ENCODE data around the gene SYCP3.

DNA sequence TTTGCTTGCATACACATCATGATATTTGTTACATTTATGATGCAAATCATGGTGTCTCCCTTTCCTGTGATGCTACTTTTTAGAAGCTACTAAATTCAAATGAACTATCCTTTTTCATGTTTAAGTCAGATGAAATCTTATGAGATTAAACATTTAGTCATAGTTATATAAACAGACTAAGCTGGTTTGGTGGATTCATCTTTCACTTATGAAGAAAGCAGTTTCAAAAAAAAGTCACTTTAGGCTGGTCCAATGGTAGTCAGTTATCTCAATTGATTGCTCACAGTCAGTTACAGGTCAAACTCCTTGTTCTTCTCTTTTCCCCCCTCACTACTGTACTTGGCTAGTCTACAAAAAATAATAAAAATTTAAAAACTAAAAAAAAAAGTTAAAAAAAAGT, 19.7 kb downstream of the SYCP3 start:
- TF ChIP-seq, protein P1, sequence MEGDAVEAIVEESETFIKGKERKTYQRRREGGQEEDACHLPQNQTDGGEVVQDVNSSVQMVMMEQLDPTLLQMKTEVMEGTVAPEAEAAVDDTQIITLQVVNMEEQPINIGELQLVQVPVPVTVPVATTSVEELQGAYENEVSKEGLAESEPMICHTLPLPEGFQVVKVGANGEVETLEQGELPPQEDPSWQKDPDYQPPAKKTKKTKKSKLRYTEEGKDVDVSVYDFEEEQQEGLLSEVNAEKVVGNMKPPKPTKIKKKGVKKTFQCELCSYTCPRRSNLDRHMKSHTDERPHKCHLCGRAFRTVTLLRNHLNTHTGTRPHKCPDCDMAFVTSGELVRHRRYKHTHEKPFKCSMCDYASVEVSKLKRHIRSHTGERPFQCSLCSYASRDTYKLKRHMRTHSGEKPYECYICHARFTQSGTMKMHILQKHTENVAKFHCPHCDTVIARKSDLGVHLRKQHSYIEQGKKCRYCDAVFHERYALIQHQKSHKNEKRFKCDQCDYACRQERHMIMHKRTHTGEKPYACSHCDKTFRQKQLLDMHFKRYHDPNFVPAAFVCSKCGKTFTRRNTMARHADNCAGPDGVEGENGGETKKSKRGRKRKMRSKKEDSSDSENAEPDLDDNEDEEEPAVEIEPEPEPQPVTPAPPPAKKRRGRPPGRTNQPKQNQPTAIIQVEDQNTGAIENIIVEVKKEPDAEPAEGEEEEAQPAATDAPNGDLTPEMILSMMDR (IDR thresholded peaks at IDR 0.05): no peak
- TF ChIP-seq, protein P2, sequence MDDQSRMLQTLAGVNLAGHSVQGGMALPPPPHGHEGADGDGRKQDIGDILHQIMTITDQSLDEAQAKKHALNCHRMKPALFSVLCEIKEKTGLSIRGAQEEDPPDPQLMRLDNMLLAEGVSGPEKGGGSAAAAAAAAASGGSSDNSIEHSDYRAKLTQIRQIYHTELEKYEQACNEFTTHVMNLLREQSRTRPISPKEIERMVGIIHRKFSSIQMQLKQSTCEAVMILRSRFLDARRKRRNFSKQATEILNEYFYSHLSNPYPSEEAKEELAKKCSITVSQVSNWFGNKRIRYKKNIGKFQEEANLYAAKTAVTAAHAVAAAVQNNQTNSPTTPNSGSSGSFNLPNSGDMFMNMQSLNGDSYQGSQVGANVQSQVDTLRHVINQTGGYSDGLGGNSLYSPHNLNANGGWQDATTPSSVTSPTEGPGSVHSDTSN (IDR thresholded peaks at IDR 0.05): no peak
- TF ChIP-seq POLR2AphosphoS5 (IDR thresholded peaks at IDR 0.05; ENCODE audit: low read depth, low read length) (no peak), ZBTB33 (IDR thresholded peaks at IDR 0.05; ENCODE audit: borderline replicate concordance, low read depth) (no peak), SIN3A (IDR thresholded peaks at IDR 0.05; ENCODE audit: borderline replicate concordance, low read depth, low read length) (no peak), IRF3 (IDR thresholded peaks at IDR 0.05; ENCODE audit: low read depth, low read length) (no peak)

All from SK-N-SH (cell line).